Panc1 (cell line): ENCODE data around the gene CYBA. TPM values are rescaled to one million over a fixed set of nuclear protein-coding genes. Genes with fewer than 3 reads are reported as not detected.

Experiments
- ATAC-seq: fragments of 200-7000 bp; cut with Tn5 transposase; 2 replicates; pipeline ENCODE4 v1.9.1; 2020; ENCODE audit warnings: mild to moderate bottlenecking, moderate library complexity
- BruUV-seq: library from RNA; stranded (reverse); fragments of 400-500 nt; replicated peaks from 2 replicates; lab custom pipeline; 2021; lab: Mats Ljungman, UMichigan
- CTCF ChIA-PET: fragments of 300-600 bp; sonication (Branson Sonifier 250); formaldehyde crosslinking; loops from one replicate; lab custom pipeline; 2022; ENCODE audit warnings: antibody characterized with exemption; lab: Charles Lee
- POLR2A ChIA-PET: fragments of 300-600 bp; sonication (Branson Sonifier 250); formaldehyde crosslinking; loops from one replicate; lab custom pipeline; 2022; ENCODE audit warnings: antibody characterized with exemption; lab: Charles Lee
- DNase-seq: peaks from one replicate; pipeline ENCODE4 v3.0.0-alpha.2; 2010; ENCODE audit warnings: low read depth, low spot score
- H3K27ac ChIP-seq: 2 replicates; pipeline ENCODE4 v1.5.1; 2011; ENCODE audit warnings: mild to moderate bottlenecking, low read length, inconsistent platforms
- H3K27me3 ChIP-seq: fragments of 200-500 bp; sonication (Bioruptor generic); 2 replicates; pipeline ENCODE4 v1.6.0; 2014; ENCODE audit warnings: low read length, inconsistent platforms; ENCODE audit not compliant: control insufficient read depth, insufficient read depth
- H3K36me3 ChIP-seq: fragments of 200-500 bp; sonication (Bioruptor generic); 2 replicates; pipeline ENCODE4 v1.5.1; 2014; ENCODE audit warnings: inconsistent platforms, mild to moderate bottlenecking, low read length, moderate library complexity; ENCODE audit not compliant: control insufficient read depth, insufficient read depth
- H3K4me1 ChIP-seq: 2 replicates; pipeline ENCODE4 v1.5.1; 2011; ENCODE audit warnings: inconsistent platforms, mild to moderate bottlenecking, low read length, moderate library complexity; ENCODE audit not compliant: control insufficient read depth, insufficient read depth
- H3K4me3 ChIP-seq, 2 experiments: 2 replicates each; pipeline ENCODE4 v1.5.1; 2011 to 2012; ENCODE audit warnings: low read depth in 2 of 2, low read length in 2 of 2, mild to moderate bottlenecking in 2 of 2, inconsistent platforms in 1 of 2, moderate library complexity in 1 of 2
- H3K9me3 ChIP-seq: fragments of 200-500 bp; sonication (Bioruptor generic); 2 replicates; pipeline ENCODE4 v1.5.1; 2014; ENCODE audit warnings: low read depth, mild to moderate bottlenecking, inconsistent platforms, low read length, moderate library complexity; ENCODE audit not compliant: control insufficient read depth, insufficient read depth
- POLR2AphosphoS5 ChIP-seq: IDR thresholded peaks from 2 replicates; pipeline ENCODE4 v1.6.1; 2012; ENCODE audit warnings: mild to moderate bottlenecking, low read depth, low read length, moderate library complexity
- SIN3A ChIP-seq: IDR thresholded peaks from 2 replicates; pipeline ENCODE4 v1.6.1; 2012; ENCODE audit warnings: low read depth, mild to moderate bottlenecking, low read length, moderate library complexity, borderline replicate concordance; ENCODE audit not compliant: insufficient read depth
- TCF7L2 ChIP-seq: IDR thresholded peaks from 2 replicates; pipeline ENCODE4 v1.6.1; 2011; ENCODE audit warnings: mild to moderate bottlenecking, low read depth, low read length, inconsistent platforms
- in situ Hi-C: cut with HindIII; loops from 2 replicates; pipeline ENCODE4 v1.10.0; 2016; ENCODE audit warnings: low sequenced_read_pairs, low pct_unique_long_range_greater_than_20kb
- intact Hi-C: fragments of 100-400 bp; cut with micrococcal nuclease; formaldehyde crosslinking; loops from one replicate; pipeline ENCODE4 v1.10.0; 2022; ENCODE audit not compliant: unreplicated experiment
- total RNA-seq: library from RNA; stranded (reverse); gene quantifications from one replicate; pipeline ENCODE4 v1.2.1, GENCODE V29; 2021; ENCODE audit not compliant: unreplicated experiment
- TF ChIP-seq, protein P1 (sequence below), 2 experiments: IDR thresholded peaks; 2 replicates each; pipeline ENCODE4 v1.6.1; 2011 to 2012; ENCODE audit warnings: low read depth in 2 of 2, control low read depth in 1 of 2, low read length in 1 of 2, mild to moderate bottlenecking in 1 of 2, moderate library complexity in 1 of 2; ENCODE audit not compliant: insufficient read depth in 1 of 2
- TF ChIP-seq, protein P2 (sequence below): fragments of 450-650 bp; IDR thresholded peaks from 2 replicates; pipeline ENCODE4 v1.5.1; 2017; ENCODE audit warnings: mild to moderate bottlenecking

The CYBA gene
- total RNA-seq, 1 experiment from 2014 or later = 233 TPM

DNA sequence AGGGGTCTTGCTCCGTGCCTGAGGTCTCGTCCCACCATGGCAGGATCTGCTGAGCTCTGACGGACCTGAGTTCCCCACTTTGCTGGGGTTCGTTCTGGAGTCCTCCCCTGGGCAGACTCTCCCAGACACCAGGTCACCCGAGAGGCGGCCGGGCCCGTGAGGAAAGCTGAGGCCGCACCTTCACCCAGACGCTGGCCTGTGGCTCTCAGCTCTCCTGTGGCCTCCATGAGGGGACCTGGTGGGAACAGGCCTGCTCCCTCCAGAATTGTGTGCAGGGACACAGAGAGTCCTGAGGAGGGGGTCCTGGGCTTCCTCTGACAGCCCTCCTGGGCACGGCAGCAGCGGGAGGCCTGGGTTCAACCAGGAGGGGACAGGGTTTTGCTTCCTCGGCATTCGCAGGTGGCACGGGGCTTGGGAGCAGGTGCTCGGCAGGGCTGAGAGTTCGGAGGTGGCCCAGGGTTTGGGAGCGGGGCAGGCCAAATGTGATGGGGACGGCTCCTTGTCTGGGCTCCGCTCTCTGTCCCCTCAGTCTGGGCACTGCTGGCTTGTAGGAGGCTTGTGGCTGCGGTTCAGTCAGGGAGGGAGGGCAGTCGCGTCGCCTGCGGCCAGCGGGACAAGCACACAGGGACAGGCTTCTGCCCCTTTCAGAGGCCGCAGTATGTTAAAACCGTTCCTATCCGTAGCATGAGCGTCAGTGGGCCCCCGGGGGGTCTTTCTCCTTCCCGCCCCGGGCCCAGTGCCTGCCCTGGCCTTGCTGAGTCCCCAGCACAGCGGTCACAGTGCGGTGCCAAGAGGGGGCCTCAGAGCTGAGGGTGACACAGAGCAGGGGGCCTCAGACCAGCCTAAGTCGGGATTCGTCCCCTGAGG, 43.6 kb upstream of the CYBA start:
- intact Hi-C loops = no loop called here
- DNase-seq = no peak
- in situ Hi-C loops = no loop called here
- ATAC-seq = no peak
- Histone ChIP-seq H3K36me3 (no peaks in the 10 kb centered on the region), H3K9me3 (no peaks in the 10 kb centered on the region), H3K27me3 (no peaks in the 10 kb centered on the region), H3K4me1 (no peaks in the 10 kb centered on the region), H3K27ac (no peak overlapping the region), H3K4me3 (no peak overlapping the region)
- CTCF ChIA-PET = no interaction called here
- POLR2A ChIA-PET = no interaction called here
- TF ChIP-seq POLR2AphosphoS5 (no peak), SIN3A (no peak), TCF7L2 (no peak)
- TF ChIP-seq, protein P1, sequence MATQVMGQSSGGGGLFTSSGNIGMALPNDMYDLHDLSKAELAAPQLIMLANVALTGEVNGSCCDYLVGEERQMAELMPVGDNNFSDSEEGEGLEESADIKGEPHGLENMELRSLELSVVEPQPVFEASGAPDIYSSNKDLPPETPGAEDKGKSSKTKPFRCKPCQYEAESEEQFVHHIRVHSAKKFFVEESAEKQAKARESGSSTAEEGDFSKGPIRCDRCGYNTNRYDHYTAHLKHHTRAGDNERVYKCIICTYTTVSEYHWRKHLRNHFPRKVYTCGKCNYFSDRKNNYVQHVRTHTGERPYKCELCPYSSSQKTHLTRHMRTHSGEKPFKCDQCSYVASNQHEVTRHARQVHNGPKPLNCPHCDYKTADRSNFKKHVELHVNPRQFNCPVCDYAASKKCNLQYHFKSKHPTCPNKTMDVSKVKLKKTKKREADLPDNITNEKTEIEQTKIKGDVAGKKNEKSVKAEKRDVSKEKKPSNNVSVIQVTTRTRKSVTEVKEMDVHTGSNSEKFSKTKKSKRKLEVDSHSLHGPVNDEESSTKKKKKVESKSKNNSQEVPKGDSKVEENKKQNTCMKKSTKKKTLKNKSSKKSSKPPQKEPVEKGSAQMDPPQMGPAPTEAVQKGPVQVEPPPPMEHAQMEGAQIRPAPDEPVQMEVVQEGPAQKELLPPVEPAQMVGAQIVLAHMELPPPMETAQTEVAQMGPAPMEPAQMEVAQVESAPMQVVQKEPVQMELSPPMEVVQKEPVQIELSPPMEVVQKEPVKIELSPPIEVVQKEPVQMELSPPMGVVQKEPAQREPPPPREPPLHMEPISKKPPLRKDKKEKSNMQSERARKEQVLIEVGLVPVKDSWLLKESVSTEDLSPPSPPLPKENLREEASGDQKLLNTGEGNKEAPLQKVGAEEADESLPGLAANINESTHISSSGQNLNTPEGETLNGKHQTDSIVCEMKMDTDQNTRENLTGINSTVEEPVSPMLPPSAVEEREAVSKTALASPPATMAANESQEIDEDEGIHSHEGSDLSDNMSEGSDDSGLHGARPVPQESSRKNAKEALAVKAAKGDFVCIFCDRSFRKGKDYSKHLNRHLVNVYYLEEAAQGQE (IDR thresholded peaks at IDR 0.05; ENCODE audit: insufficient read depth in 1 of 2, low read depth in 2 of 2, low read length in 1 of 2) = no peak
- TF ChIP-seq, protein P2, sequence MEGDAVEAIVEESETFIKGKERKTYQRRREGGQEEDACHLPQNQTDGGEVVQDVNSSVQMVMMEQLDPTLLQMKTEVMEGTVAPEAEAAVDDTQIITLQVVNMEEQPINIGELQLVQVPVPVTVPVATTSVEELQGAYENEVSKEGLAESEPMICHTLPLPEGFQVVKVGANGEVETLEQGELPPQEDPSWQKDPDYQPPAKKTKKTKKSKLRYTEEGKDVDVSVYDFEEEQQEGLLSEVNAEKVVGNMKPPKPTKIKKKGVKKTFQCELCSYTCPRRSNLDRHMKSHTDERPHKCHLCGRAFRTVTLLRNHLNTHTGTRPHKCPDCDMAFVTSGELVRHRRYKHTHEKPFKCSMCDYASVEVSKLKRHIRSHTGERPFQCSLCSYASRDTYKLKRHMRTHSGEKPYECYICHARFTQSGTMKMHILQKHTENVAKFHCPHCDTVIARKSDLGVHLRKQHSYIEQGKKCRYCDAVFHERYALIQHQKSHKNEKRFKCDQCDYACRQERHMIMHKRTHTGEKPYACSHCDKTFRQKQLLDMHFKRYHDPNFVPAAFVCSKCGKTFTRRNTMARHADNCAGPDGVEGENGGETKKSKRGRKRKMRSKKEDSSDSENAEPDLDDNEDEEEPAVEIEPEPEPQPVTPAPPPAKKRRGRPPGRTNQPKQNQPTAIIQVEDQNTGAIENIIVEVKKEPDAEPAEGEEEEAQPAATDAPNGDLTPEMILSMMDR = no peak
- BruUV-seq = no TSS peak

GRCh38 chr16:88693420-88694177, 42.7 kb upstream of the CYBA start:
- Histone ChIP-seq H3K4me3 (no peak overlapping the region), H3K27me3 (no peaks in the 10 kb centered on the region), H3K27ac (no peak overlapping the region), H3K36me3 (no peaks in the 10 kb centered on the region), H3K4me1 (no peaks in the 10 kb centered on the region), H3K9me3 (no peaks in the 10 kb centered on the region)
- POLR2A ChIA-PET = no interaction called here
- no peak for ATAC-seq
- TF ChIP-seq, protein P1 (IDR thresholded peaks at IDR 0.05; ENCODE audit: insufficient read depth in 1 of 2, low read depth in 2 of 2, low read length in 1 of 2) = no peak
- TF ChIP-seq, protein P2 = no peak
- TF ChIP-seq TCF7L2 (no peak), POLR2AphosphoS5 (no peak), SIN3A (no peak)
- CTCF ChIA-PET = no interaction called here
- intact Hi-C loops (no loop called here), in situ Hi-C loops (no loop called here)
- no peak for DNase-seq
- BruUV-seq = no TSS peak
